Right lobe of liver (tissue), 4 donors: Measurements from ENCODE around the gene CBLN4.

Experiments used
- CTCF ChIP-seq, 4 donors: fragments of 200-600 bp in 3 of 4; fragments of 450-650 bp in 1 of 4; IDR thresholded peaks; one replicate each; pipeline versions ENCODE4 v1.5.1 to v1.8.0; 2016 to 2022; ENCODE audit warnings: antibody characterized with exemption in 4 of 4, mild to moderate bottlenecking in 2 of 4
- POLR2A ChIP-seq: fragments of 450-650 bp; IDR thresholded peaks from one replicate; pipeline ENCODE4 v1.6.1; 2017; ENCODE audit warnings: antibody characterized with exemption, mild to moderate bottlenecking
- donor health status: DM: no; HTN: no; CAD: no.
- donor health status: DM: no; HTN: no; CAD: no.
- donor health status: DM: no; HTN: yes; CAD: no.

GRCh38 chr20:56002908-56003800, 2.2 kb downstream of the CBLN4 start:
- TF ChIP-seq POLR2A (no peak), CTCF (IDR thresholded peaks at IDR 0.05) (no peak)
